ENCODE data around the gene UBB.

- TF ChIP-seq CTCF (IDR thresholded peaks at IDR 0.05): no peak
- no peak for TF ChIP-seq POLR2A (IDR thresholded peaks at IDR 0.05)
Observed at GRCh38 chr17:16378636-16379282, 2.1 kb upstream of the UBB start.
